ENCODE results near the gene MID2. TPM values are rescaled to one million over a fixed set of nuclear protein-coding genes. Genes with fewer than 3 reads are reported as not detected.

Gene MID2
- total RNA-seq, 1 donor from 2014 or later = 25.5 TPM

GRCh38 chrX:107970073-107970472, 144.4 kb downstream of the MID2 start:
- Histone ChIP-seq H3K9me3 (no peaks in the 10 kb centered on the region), H3K36me3 (no peaks in the 10 kb centered on the region), H3K4me1 (no peaks in the 10 kb centered on the region), H3K27ac (no peak overlapping the region), H3K27me3 (no peaks in the 10 kb centered on the region), H3K4me3 (no peak overlapping the region)
- TF ChIP-seq POLR2A (IDR thresholded peaks at IDR 0.05) = no peak
- TF ChIP-seq POLR2AphosphoS5 (IDR thresholded peaks at IDR 0.05; ENCODE audit: insufficient read depth in 1 of 2, low read depth in 1 of 2) = no peak
- no peak for TF ChIP-seq CTCF (IDR thresholded peaks at IDR 0.05)
- intact Hi-C loops (cut with DNase I) = no loop called here
- DNase-seq (ENCODE audit: extremely low spot score in 2 of 2) = no peak

- Histone ChIP-seq H3K9me3 (no peaks in the 10 kb centered on the region), H3K36me3 (no peaks in the 10 kb centered on the region), H3K27ac (no peak overlapping the region), H3K4me1 (no peaks in the 10 kb centered on the region), H3K4me3 (no peak overlapping the region), H3K27me3 (no peaks in the 10 kb centered on the region)
- no peak for TF ChIP-seq POLR2A (IDR thresholded peaks at IDR 0.05)
- TF ChIP-seq CTCF (IDR thresholded peaks at IDR 0.05) = no peak
- no peak for TF ChIP-seq POLR2AphosphoS5 (IDR thresholded peaks at IDR 0.05; ENCODE audit: insufficient read depth in 1 of 2, low read depth in 1 of 2)
- intact Hi-C loops (cut with DNase I) = no loop called here
- DNase-seq (ENCODE audit: extremely low spot score in 2 of 2) = no peak
These were observed 146.0 kb downstream of the MID2 start for GRCh38 chrX:107971636-107972035.

Small RNAs within 50 kb of the gene (small RNA-seq; reads per million reads assigned to genes)
- not detected for gene RF00019

Other genes starting within 250 kb of the MID2 start
- 19.9 TPM for gene PRPS1, start 197.4 kb upstream of the MID2 start, total RNA-seq
- gene TSC22D3, start 50.1 kb upstream of the MID2 start, total RNA-seq = 780 TPM
- not detected for gene NCBP2L, start 48.1 kb upstream of the MID2 start, total RNA-seq
- gene TEX13B, start 156.5 kb downstream of the MID2 start, total RNA-seq = not detected
- gene VSIG1, start 219.2 kb downstream of the MID2 start, total RNA-seq = 0.25 TPM